Rectal smooth muscle tissue (tissue), 1 donor: ENCODE measurements around the gene CYP3A4.

ENCODE experiments used
- H3K27ac ChIP-seq: one replicate; pipeline ENCODE4 v1.7.0; 2013; ENCODE audit warnings: low read depth, low read length, inconsistent platforms
- H3K27me3 ChIP-seq: one replicate; pipeline ENCODE4 v1.7.0; 2013; ENCODE audit warnings: low read length; ENCODE audit not compliant: control insufficient read depth, insufficient read depth
- H3K36me3 ChIP-seq: one replicate; pipeline ENCODE4 v1.7.0; 2013; ENCODE audit warnings: low read length; ENCODE audit not compliant: control insufficient read depth, insufficient read depth
- H3K4me1 ChIP-seq: one replicate; pipeline ENCODE4 v1.7.0; 2013; ENCODE audit warnings: low read length; ENCODE audit not compliant: control insufficient read depth, insufficient read depth
- H3K4me3 ChIP-seq: one replicate; pipeline ENCODE4 v1.7.0; 2013; ENCODE audit warnings: low read length
- H3K9ac ChIP-seq: one replicate; pipeline ENCODE4 v1.7.0; 2013; ENCODE audit warnings: low read length

CYP3A4 gene

GRCh38 chr7:99784007-99784406 is at the start of gene CYP3A4:
TSS of gene CYP3A4 (minus strand) at chr7:99784184. CDS start at chr7:99784081, 103 bp downstream.
- no peak within 1 kb of the TSS for H3K27ac ChIP-seq
- no peaks in the 10 kb centered on the region for H3K27me3 ChIP-seq
- H3K9ac ChIP-seq = no peak within 1 kb of the TSS
- no peaks in the 10 kb centered on the region for H3K4me1 ChIP-seq
- no peaks in the 10 kb centered on the region for H3K36me3 ChIP-seq
- H3K4me3 ChIP-seq = no peak within 1 kb of the TSS

- no peaks in the 10 kb centered on the region for H3K4me1 ChIP-seq
- peaks cover 2% of the 10 kb centered on the region for H3K27me3 ChIP-seq
- H3K9ac ChIP-seq = no peak overlapping the region
- no peaks in the 10 kb centered on the region for H3K36me3 ChIP-seq
- H3K4me3 ChIP-seq = no peak overlapping the region
- no peak overlapping the region for H3K27ac ChIP-seq
Measured at GRCh38 chr7:99833289-99833877, 49.4 kb upstream of the CYP3A4 start.

GRCh38 chr7:99831595-99831994 is 47.6 kb upstream of the CYP3A4 start:
- H3K27me3 ChIP-seq = peaks cover 2% of the 10 kb centered on the region

GRCh38 chr7:99829524-99830160 is 45.7 kb upstream of the CYP3A4 start:
- H3K4me1 ChIP-seq = no peaks in the 10 kb centered on the region
- H3K9ac ChIP-seq = no peak overlapping the region
- H3K4me3 ChIP-seq = no peak overlapping the region
- no peak overlapping the region for H3K27ac ChIP-seq
- no peaks in the 10 kb centered on the region for H3K36me3 ChIP-seq
- H3K27me3 ChIP-seq = peaks cover 2% of the 10 kb centered on the region

More at GRCh38 chr7:99831595-99831994, 47.6 kb upstream of the CYP3A4 start:
- Histone ChIP-seq H3K27ac (no peak overlapping the region), H3K9ac (no peak overlapping the region), H3K36me3 (no peaks in the 10 kb centered on the region), H3K4me3 (no peak overlapping the region), H3K4me1 (no peaks in the 10 kb centered on the region)

GRCh38 chr7:99828811-99829210 is 44.8 kb upstream of the CYP3A4 start:
- Histone ChIP-seq H3K4me3 (no peak overlapping the region), H3K27ac (no peak overlapping the region), H3K36me3 (no peaks in the 10 kb centered on the region), H3K27me3 (no peaks in the 10 kb centered on the region), H3K4me1 (no peaks in the 10 kb centered on the region), H3K9ac (no peak overlapping the region)

GRCh38 chr7:99827040-99827778 is 43.2 kb upstream of the CYP3A4 start:
- Histone ChIP-seq H3K36me3 (no peaks in the 10 kb centered on the region), H3K4me1 (no peaks in the 10 kb centered on the region), H3K9ac (no peak overlapping the region), H3K4me3 (no peak overlapping the region), H3K27me3 (no peaks in the 10 kb centered on the region), H3K27ac (no peak overlapping the region)

GRCh38 chr7:99825873-99826272 is 41.9 kb upstream of the CYP3A4 start:
- H3K9ac ChIP-seq = no peak overlapping the region
- H3K27me3 ChIP-seq = no peaks in the 10 kb centered on the region
- no peaks in the 10 kb centered on the region for H3K36me3 ChIP-seq
- H3K4me3 ChIP-seq = no peak overlapping the region
- no peak overlapping the region for H3K27ac ChIP-seq
- no peaks in the 10 kb centered on the region for H3K4me1 ChIP-seq

GRCh38 chr7:99825452-99825851 is 41.5 kb upstream of the CYP3A4 start:
- H3K4me1 ChIP-seq = no peaks in the 10 kb centered on the region
- H3K4me3 ChIP-seq = no peak overlapping the region
- H3K9ac ChIP-seq = no peak overlapping the region
- H3K27ac ChIP-seq = no peak overlapping the region
- no peaks in the 10 kb centered on the region for H3K27me3 ChIP-seq
- no peaks in the 10 kb centered on the region for H3K36me3 ChIP-seq

- Histone ChIP-seq H3K4me1 (no peaks in the 10 kb centered on the region), H3K9ac (no peak overlapping the region), H3K27me3 (no peaks in the 10 kb centered on the region), H3K36me3 (no peaks in the 10 kb centered on the region), H3K4me3 (no peak overlapping the region), H3K27ac (no peak overlapping the region)
Measured at GRCh38 chr7:99824091-99824490, 40.1 kb upstream of the CYP3A4 start.

GRCh38 chr7:99822731-99823718 is 39.0 kb upstream of the CYP3A4 start:
- H3K4me3 ChIP-seq = no peak overlapping the region

GRCh38 chr7:99820408-99821027 is 36.5 kb upstream of the CYP3A4 start:
- H3K4me3 ChIP-seq = no peak overlapping the region
- H3K9ac ChIP-seq = no peak overlapping the region
- no peak overlapping the region for H3K27ac ChIP-seq
- no peaks in the 10 kb centered on the region for H3K4me1 ChIP-seq
- H3K36me3 ChIP-seq = no peaks in the 10 kb centered on the region
- no peaks in the 10 kb centered on the region for H3K27me3 ChIP-seq

More at GRCh38 chr7:99822731-99823718, 39.0 kb upstream of the CYP3A4 start:
- Histone ChIP-seq H3K9ac (no peak overlapping the region), H3K27me3 (no peaks in the 10 kb centered on the region), H3K36me3 (no peaks in the 10 kb centered on the region), H3K4me1 (no peaks in the 10 kb centered on the region), H3K27ac (no peak overlapping the region)
